ENCODE data around the gene DUOXA1. TPM values are rescaled to one million over a fixed set of nuclear protein-coding genes. Genes with fewer than 3 reads are reported as not detected.

Gene DUOXA1
- total RNA-seq, 1 experiment from 2014 or later, result 0.09 TPM

- H3K4me3 Mint-ChIP-seq, result peak overlapping the region; percentile 64
- ChIA-PET POLR2A (interaction anchor here (0.6 to 0.7 kb wide), 3 partner anchors 17 to 95 kb away, joined by 3 to 5 read pairs (median 3); partner anchors contain the start of gene SORD), CTCF (interaction anchor here (0.6 to 8.3 kb wide), 70 partner anchors 9 to 884 kb away, joined by 3 to 231 read pairs (median 5); partner anchors contain the start of genes DUOX1, DUOXA1, SHF and SLC28A2)
- peak; percentile 93 for DNase-seq (ENCODE audit: low spot score)
- H3K27ac Mint-ChIP-seq, result no peak overlapping the region
- H3K9me3 Mint-ChIP-seq, result no peaks in the 10 kb centered on the region
- H3K4me1 Mint-ChIP-seq, result peaks cover 30% of the 10 kb centered on the region
- TF ChIP-seq CREM (CRISPR knock-in tag; IDR thresholded peaks at IDR 0.05) (no peak), CTCF (IDR thresholded peaks at IDR 0.05) (peak; percentile 86)
- peaks cover 97% of the 10 kb centered on the region for H3K27me3 Mint-ChIP-seq (ENCODE audit: low read depth)
- no peaks in the 10 kb centered on the region for H3K36me3 Mint-ChIP-seq
- ATAC-seq, result peak; percentile 92
These were observed 11.5 kb downstream of the DUOXA1 start for GRCh38 chr15:45118131-45118588.

- Mint-ChIP-seq H3K9me3 (no peaks in the 10 kb centered on the region), H3K4me3 (peak overlapping the region; percentile 64), H3K4me1 (peaks cover 32% of the 10 kb centered on the region), H3K36me3 (no peaks in the 10 kb centered on the region), H3K27ac (no peak overlapping the region), H3K27me3 (ENCODE audit: low read depth) (peaks cover 97% of the 10 kb centered on the region)
- no peak for TF ChIP-seq MYBL2 (CRISPR knock-in tag; IDR thresholded peaks at IDR 0.05)
- no peak for TF ChIP-seq ZSCAN18 (CRISPR knock-in tag; IDR thresholded peaks at IDR 0.05)
- no peak for TF ChIP-seq RELA (CRISPR knock-in tag; IDR thresholded peaks at IDR 0.05; ENCODE audit: borderline replicate concordance)
- TF ChIP-seq FOXK1 (CRISPR knock-in tag; IDR thresholded peaks at IDR 0.05), result no peak
- TF ChIP-seq MAX (CRISPR knock-in tag; IDR thresholded peaks at IDR 0.05), result 0 out of 2 replicates have a peak, but pooled peaks have one; percentile 17
- no peak for TF ChIP-seq ETV6 (CRISPR knock-in tag; IDR thresholded peaks at IDR 0.05)
- DNase-seq (ENCODE audit: low spot score) (no peak), ATAC-seq (peak; percentile 6)
- ChIA-PET CTCF (interaction anchor here (0.6 to 8.3 kb wide), 64 partner anchors 9 to 883 kb away, joined by 3 to 231 read pairs (median 6); partner anchors contain the start of genes DUOX1, DUOXA1, SHF and SLC28A2), POLR2A (interaction anchor here (0.7 kb wide), 1 partner anchor 17 kb away, joined by 3 read pairs; no protein-coding TSS in a partner anchor)
These were observed 12.2 kb downstream of the DUOXA1 start for GRCh38 chr15:45117308-45118130.

- DNase-seq (ENCODE audit: low spot score), result peak; percentile 39
These were observed 13.0 kb downstream of the DUOXA1 start for GRCh38 chr15:45116482-45117307.

More at GRCh38 chr15:45116482-45117307, 13.0 kb downstream of the DUOXA1 start:
- Mint-ChIP-seq H3K27ac (no peak overlapping the region), H3K27me3 (ENCODE audit: low read depth) (peaks cover 97% of the 10 kb centered on the region), H3K9me3 (no peaks in the 10 kb centered on the region), H3K4me3 (peak overlapping the region; percentile 64), H3K4me1 (peaks cover 41% of the 10 kb centered on the region), H3K36me3 (no peaks in the 10 kb centered on the region)
- no peak for ATAC-seq
- no peak for TF ChIP-seq RORB (CRISPR knock-in tag; IDR thresholded peaks at IDR 0.05)
- TF ChIP-seq FOXP4 (CRISPR knock-in tag; IDR thresholded peaks at IDR 0.05), result 0 out of 2 replicates have a peak, but pooled peaks have one; percentile 25
- TF ChIP-seq ZNF121 (CRISPR knock-in tag; IDR thresholded peaks at IDR 0.05), result no peak
- TF ChIP-seq CREB1 (CRISPR knock-in tag; IDR thresholded peaks at IDR 0.05), result no peak
- peak; percentile 64; the same call in 1 of the 2 replicates for TF ChIP-seq ZNF423 (CRISPR knock-in tag; IDR thresholded peaks at IDR 0.05)
- 0 out of 2 replicates have a peak, but pooled peaks have one; percentile 16 for TF ChIP-seq NFYB (CRISPR knock-in tag; conservative IDR thresholded peaks at IDR 0.05; ENCODE audit: low read depth)
- ChIA-PET POLR2A (interaction anchor here (1.3 kb wide), 1 partner anchor 19 kb away, joined by 5 read pairs; no protein-coding TSS in a partner anchor), CTCF (interaction anchor here (0.5 to 8.3 kb wide), 4 partner anchors 10 to 81 kb away, joined by 3 to 231 read pairs (median 5); partner anchors contain the start of genes DUOX1 and DUOXA1)
